Mesodermal cell (in vitro differentiated cells): ENCODE measurements around the gene PRICKLE4.

Experiments used
- H3K27ac ChIP-seq: 2 replicates; pipeline ENCODE4 v1.7.0; 2013; ENCODE audit warnings: mild to moderate bottlenecking, low read depth, low read length, moderate library complexity; ENCODE audit not compliant: severe bottlenecking
- H3K36me3 ChIP-seq: 2 replicates; pipeline ENCODE4 v1.7.1; 2013; ENCODE audit warnings: mild to moderate bottlenecking, low read length, moderate library complexity; ENCODE audit not compliant: control insufficient read depth, insufficient read depth
- H3K4me1 ChIP-seq: one replicate; pipeline ENCODE4 v1.7.1; 2013; ENCODE audit warnings: mild to moderate bottlenecking, low read length; ENCODE audit not compliant: insufficient read depth, control insufficient read depth, poor library complexity, severe bottlenecking
- H3K4me3 ChIP-seq: 2 replicates; pipeline ENCODE4 v1.7.0; 2013; ENCODE audit warnings: low read length, control low read depth, mild to moderate bottlenecking; ENCODE audit not compliant: insufficient read depth, poor library complexity, severe bottlenecking; ENCODE audit errors: extremely low read depth
- H3K9me3 ChIP-seq: 2 replicates; pipeline ENCODE4 v1.7.1; 2013; ENCODE audit warnings: mild to moderate bottlenecking, low read length, moderate library complexity; ENCODE audit not compliant: control insufficient read depth
- WGBS, 2 experiments: methylation state at CpG; one replicate each; pipeline ENCODE4 v1.1.5; 2013; ENCODE audit warnings: missing lambda C conversion rate in 2 of 2; ENCODE audit not compliant: insufficient coverage in 2 of 2; 5-methylcytosine and 5-hydroxymethylcytosine counted together

PRICKLE4 gene

GRCh38 chr6:41747256-41748101 is 33.1 kb upstream of the PRICKLE4 start, which contains the start of gene PGC:
Gene PGC, minus strand, starts transcription at chr6:41747397. Its CDS starts 63 bp downstream, at chr6:41747334.
- Histone ChIP-seq H3K4me1 (peaks cover 12% of the 10 kb centered on the region), H3K27ac (no peak within 1 kb of the TSS), H3K36me3 (no peaks in the 10 kb centered on the region), H3K9me3 (no peaks in the 10 kb centered on the region), H3K4me3 (no peak within 1 kb of the TSS)
- 91 to 93% methylated on average over 15 of the region's 15 CpGs for WGBS, 2 experiments

GRCh38 chr6:41748102-41748477 is 32.5 kb upstream of the PRICKLE4 start:
- no peak overlapping the region for H3K4me3 ChIP-seq
- H3K36me3 ChIP-seq: no peaks in the 10 kb centered on the region
- 89 to 94% methylated on average over 5 to 6 of the region's 6 CpGs for WGBS, 2 experiments
- no peaks in the 10 kb centered on the region for H3K9me3 ChIP-seq
- peaks cover 9% of the 10 kb centered on the region for H3K4me1 ChIP-seq
- no peak overlapping the region for H3K27ac ChIP-seq

GRCh38 chr6:41748542-41748941 is 32.0 kb upstream of the PRICKLE4 start:
- no peak overlapping the region for H3K4me3 ChIP-seq
- H3K9me3 ChIP-seq: no peaks in the 10 kb centered on the region
- WGBS, 2 experiments: 87 to 100% methylated on average over 3 of the region's 3 CpGs

GRCh38 chr6:41750374-41750773 is 30.2 kb upstream of the PRICKLE4 start:
- WGBS, 2 experiments: 89% methylated on average over 2 of the region's 3 CpGs; no CpG with 5 or more reads in 1 of the 2 experiments
- no peaks in the 10 kb centered on the region for H3K9me3 ChIP-seq
- no peak overlapping the region for H3K4me3 ChIP-seq
- no peak overlapping the region for H3K27ac ChIP-seq
- no peaks in the 10 kb centered on the region for H3K36me3 ChIP-seq
- peaks cover 9% of the 10 kb centered on the region for H3K4me1 ChIP-seq

More at GRCh38 chr6:41748542-41748941, 32.0 kb upstream of the PRICKLE4 start:
- H3K4me1 ChIP-seq: peaks cover 9% of the 10 kb centered on the region
- no peaks in the 10 kb centered on the region for H3K36me3 ChIP-seq
- H3K27ac ChIP-seq: no peak overlapping the region

GRCh38 chr6:41755895-41756294 is 24.7 kb upstream of the PRICKLE4 start:
- Histone ChIP-seq H3K4me1 (peaks cover 20% of the 10 kb centered on the region), H3K9me3 (no peaks in the 10 kb centered on the region), H3K36me3 (no peaks in the 10 kb centered on the region), H3K27ac (no peak overlapping the region), H3K4me3 (no peak overlapping the region)
- 79 to 90% methylated on average over 3 to 4 of the region's 4 CpGs for WGBS, 2 experiments

- Histone ChIP-seq H3K4me3 (no peak overlapping the region), H3K36me3 (no peaks in the 10 kb centered on the region), H3K4me1 (peaks cover 20% of the 10 kb centered on the region), H3K9me3 (no peaks in the 10 kb centered on the region), H3K27ac (no peak overlapping the region)
- 73 to 81% methylated on average over 10 to 11 of the region's 13 CpGs for WGBS, 2 experiments
These were observed 24.2 kb upstream of the PRICKLE4 start for GRCh38 chr6:41756354-41756753.

GRCh38 chr6:41757271-41757670 is 23.3 kb upstream of the PRICKLE4 start:
- Histone ChIP-seq H3K4me3 (no peak overlapping the region), H3K4me1 (peaks cover 20% of the 10 kb centered on the region), H3K9me3 (no peaks in the 10 kb centered on the region), H3K27ac (no peak overlapping the region), H3K36me3 (no peaks in the 10 kb centered on the region)
- 96% methylated on average over 4 to 6 of the region's 6 CpGs for WGBS, 2 experiments

GRCh38 chr6:41757931-41758640 is 22.5 kb upstream of the PRICKLE4 start:
- H3K27ac ChIP-seq: no peak overlapping the region

GRCh38 chr6:41758641-41759035 is 21.9 kb upstream of the PRICKLE4 start:
- Histone ChIP-seq H3K4me3 (no peak overlapping the region), H3K9me3 (no peaks in the 10 kb centered on the region), H3K27ac (no peak overlapping the region), H3K4me1 (peaks cover 20% of the 10 kb centered on the region), H3K36me3 (no peaks in the 10 kb centered on the region)
- WGBS, 2 experiments: 85 to 92% methylated on average over 6 of the region's 6 CpGs

More at GRCh38 chr6:41757931-41758640, 22.5 kb upstream of the PRICKLE4 start:
- Histone ChIP-seq H3K4me1 (peaks cover 20% of the 10 kb centered on the region), H3K36me3 (no peaks in the 10 kb centered on the region), H3K9me3 (no peaks in the 10 kb centered on the region), H3K4me3 (no peak overlapping the region)
- WGBS, 2 experiments: 81 to 83% methylated on average over 3 to 4 of the region's 8 CpGs

GRCh38 chr6:41759106-41759904 is 21.3 kb upstream of the PRICKLE4 start:
- no peak overlapping the region for H3K4me3 ChIP-seq
- no peaks in the 10 kb centered on the region for H3K9me3 ChIP-seq
- 91 to 92% methylated on average over 11 of the region's 13 CpGs for WGBS, 2 experiments

More at GRCh38 chr6:41759106-41759904, 21.3 kb upstream of the PRICKLE4 start:
- Histone ChIP-seq H3K36me3 (no peaks in the 10 kb centered on the region), H3K27ac (no peak overlapping the region), H3K4me1 (peaks cover 20% of the 10 kb centered on the region)
